Measurements from ENCODE around the gene PGAM2. TPM values are rescaled to one million over a fixed set of nuclear protein-coding genes. Genes with fewer than 3 reads are reported as not detected.

PGAM2 gene
- total and polyA plus RNA-seq, 2 experiments from 2014 or later, result 2.9 to 7.8 TPM

DNA sequence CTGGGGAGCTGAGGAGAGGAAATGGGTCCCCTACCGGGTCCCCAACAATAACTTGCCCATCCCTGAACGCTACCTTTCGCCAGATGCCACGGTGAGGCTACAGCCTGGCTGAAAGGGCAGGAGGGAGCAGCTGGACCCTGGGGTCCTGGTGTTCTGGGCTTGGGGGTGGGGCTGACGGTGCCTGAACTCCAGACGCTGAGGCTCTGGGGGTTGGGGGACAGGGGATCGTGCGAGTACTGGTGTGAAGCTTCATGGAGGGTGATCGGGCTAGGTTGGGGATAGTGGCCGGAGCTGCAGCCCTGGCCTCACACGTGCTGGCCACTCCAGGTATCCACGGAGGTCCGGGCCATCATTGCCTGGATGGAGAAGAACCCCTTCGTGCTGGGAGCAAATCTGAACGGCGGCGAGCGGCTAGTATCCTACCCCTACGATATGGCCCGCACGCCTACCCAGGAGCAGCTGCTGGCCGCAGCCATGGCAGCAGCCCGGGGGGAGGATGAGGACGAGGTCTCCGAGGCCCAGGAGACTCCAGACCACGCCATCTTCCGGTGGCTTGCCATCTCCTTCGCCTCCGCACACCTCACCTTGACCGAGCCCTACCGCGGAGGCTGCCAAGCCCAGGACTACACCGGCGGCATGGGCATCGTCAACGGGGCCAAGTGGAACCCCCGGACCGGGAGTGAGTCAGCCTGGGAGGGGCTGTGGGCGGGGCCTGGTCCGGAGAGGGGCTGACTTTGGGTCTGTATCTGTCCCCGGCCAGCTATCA, 47.0 kb upstream of the PGAM2 start:
- peak; percentile 41 for DNase-seq (ENCODE audit: low spot score)
- TF ChIP-seq, protein P1, sequence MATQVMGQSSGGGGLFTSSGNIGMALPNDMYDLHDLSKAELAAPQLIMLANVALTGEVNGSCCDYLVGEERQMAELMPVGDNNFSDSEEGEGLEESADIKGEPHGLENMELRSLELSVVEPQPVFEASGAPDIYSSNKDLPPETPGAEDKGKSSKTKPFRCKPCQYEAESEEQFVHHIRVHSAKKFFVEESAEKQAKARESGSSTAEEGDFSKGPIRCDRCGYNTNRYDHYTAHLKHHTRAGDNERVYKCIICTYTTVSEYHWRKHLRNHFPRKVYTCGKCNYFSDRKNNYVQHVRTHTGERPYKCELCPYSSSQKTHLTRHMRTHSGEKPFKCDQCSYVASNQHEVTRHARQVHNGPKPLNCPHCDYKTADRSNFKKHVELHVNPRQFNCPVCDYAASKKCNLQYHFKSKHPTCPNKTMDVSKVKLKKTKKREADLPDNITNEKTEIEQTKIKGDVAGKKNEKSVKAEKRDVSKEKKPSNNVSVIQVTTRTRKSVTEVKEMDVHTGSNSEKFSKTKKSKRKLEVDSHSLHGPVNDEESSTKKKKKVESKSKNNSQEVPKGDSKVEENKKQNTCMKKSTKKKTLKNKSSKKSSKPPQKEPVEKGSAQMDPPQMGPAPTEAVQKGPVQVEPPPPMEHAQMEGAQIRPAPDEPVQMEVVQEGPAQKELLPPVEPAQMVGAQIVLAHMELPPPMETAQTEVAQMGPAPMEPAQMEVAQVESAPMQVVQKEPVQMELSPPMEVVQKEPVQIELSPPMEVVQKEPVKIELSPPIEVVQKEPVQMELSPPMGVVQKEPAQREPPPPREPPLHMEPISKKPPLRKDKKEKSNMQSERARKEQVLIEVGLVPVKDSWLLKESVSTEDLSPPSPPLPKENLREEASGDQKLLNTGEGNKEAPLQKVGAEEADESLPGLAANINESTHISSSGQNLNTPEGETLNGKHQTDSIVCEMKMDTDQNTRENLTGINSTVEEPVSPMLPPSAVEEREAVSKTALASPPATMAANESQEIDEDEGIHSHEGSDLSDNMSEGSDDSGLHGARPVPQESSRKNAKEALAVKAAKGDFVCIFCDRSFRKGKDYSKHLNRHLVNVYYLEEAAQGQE (IDR thresholded peaks at IDR 0.05; ENCODE audit: unreplicated experiment), result no peak
- TF ChIP-seq CREB1 (CRISPR knock-in tag; IDR thresholded peaks at IDR 0.05; ENCODE audit: low read depth), result no peak
- no peak for TF ChIP-seq ZNF331 (CRISPR knock-in tag; IDR thresholded peaks at IDR 0.05; ENCODE audit: low read depth)
- no peak for TF ChIP-seq POLR2AphosphoS5 (IDR thresholded peaks at IDR 0.05; ENCODE audit: low read depth)
- no peak for TF ChIP-seq EZH2phosphoT487 (IDR thresholded peaks at IDR 0.05; ENCODE audit: unreplicated experiment)
- TF ChIP-seq STAT1 (IDR thresholded peaks at IDR 0.05; ENCODE audit: unreplicated experiment), result no peak
- TF ChIP-seq, protein P2, sequence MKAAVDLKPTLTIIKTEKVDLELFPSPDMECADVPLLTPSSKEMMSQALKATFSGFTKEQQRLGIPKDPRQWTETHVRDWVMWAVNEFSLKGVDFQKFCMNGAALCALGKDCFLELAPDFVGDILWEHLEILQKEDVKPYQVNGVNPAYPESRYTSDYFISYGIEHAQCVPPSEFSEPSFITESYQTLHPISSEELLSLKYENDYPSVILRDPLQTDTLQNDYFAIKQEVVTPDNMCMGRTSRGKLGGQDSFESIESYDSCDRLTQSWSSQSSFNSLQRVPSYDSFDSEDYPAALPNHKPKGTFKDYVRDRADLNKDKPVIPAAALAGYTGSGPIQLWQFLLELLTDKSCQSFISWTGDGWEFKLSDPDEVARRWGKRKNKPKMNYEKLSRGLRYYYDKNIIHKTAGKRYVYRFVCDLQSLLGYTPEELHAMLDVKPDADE (IDR thresholded peaks at IDR 0.05), result no peak
- TF ChIP-seq ZNF114 (CRISPR knock-in tag; IDR thresholded peaks at IDR 0.05), result no peak
- TF ChIP-seq, protein P3, sequence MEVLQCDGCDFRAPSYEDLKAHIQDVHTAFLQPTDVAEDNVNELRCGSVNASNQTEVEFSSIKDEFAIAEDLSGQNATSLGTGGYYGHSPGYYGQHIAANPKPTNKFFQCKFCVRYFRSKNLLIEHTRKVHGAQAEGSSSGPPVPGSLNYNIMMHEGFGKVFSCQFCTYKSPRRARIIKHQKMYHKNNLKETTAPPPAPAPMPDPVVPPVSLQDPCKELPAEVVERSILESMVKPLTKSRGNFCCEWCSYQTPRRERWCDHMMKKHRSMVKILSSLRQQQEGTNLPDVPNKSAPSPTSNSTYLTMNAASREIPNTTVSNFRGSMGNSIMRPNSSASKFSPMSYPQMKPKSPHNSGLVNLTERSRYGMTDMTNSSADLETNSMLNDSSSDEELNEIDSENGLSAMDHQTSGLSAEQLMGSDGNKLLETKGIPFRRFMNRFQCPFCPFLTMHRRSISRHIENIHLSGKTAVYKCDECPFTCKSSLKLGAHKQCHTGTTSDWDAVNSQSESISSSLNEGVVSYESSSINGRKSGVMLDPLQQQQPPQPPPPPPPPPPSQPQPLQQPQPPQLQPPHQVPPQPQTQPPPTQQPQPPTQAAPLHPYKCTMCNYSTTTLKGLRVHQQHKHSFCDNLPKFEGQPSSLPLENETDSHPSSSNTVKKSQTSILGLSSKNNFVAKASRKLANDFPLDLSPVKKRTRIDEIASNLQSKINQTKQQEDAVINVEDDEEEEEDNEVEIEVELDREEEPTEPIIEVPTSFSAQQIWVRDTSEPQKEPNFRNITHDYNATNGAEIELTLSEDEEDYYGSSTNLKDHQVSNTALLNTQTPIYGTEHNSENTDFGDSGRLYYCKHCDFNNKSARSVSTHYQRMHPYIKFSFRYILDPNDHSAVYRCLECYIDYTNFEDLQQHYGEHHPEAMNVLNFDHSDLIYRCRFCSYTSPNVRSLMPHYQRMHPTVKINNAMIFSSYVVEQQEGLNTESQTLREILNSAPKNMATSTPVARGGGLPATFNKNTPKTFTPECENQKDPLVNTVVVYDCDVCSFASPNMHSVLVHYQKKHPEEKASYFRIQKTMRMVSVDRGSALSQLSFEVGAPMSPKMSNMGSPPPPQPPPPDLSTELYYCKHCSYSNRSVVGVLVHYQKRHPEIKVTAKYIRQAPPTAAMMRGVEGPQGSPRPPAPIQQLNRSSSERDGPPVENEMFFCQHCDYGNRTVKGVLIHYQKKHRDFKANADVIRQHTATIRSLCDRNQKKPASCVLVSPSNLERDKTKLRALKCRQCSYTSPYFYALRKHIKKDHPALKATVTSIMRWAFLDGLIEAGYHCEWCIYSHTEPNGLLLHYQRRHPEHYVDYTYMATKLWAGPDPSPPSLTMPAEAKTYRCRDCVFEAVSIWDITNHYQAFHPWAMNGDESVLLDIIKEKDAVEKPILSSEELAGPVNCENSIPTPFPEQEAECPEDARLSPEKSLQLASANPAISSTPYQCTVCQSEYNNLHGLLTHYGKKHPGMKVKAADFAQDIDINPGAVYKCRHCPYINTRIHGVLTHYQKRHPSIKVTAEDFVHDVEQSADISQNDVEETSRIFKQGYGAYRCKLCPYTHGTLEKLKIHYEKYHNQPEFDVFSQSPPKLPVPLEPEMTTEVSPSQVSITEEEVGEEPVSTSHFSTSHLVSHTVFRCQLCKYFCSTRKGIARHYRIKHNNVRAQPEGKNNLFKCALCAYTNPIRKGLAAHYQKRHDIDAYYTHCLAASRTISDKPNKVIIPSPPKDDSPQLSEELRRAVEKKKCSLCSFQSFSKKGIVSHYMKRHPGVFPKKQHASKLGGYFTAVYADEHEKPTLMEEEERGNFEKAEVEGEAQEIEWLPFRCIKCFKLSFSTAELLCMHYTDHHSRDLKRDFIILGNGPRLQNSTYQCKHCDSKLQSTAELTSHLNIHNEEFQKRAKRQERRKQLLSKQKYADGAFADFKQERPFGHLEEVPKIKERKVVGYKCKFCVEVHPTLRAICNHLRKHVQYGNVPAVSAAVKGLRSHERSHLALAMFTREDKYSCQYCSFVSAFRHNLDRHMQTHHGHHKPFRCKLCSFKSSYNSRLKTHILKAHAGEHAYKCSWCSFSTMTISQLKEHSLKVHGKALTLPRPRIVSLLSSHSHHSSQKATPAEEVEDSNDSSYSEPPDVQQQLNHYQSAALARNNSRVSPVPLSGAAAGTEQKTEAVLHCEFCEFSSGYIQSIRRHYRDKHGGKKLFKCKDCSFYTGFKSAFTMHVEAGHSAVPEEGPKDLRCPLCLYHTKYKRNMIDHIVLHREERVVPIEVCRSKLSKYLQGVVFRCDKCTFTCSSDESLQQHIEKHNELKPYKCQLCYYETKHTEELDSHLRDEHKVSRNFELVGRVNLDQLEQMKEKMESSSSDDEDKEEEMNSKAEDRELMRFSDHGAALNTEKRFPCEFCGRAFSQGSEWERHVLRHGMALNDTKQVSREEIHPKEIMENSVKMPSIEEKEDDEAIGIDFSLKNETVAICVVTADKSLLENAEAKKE (CRISPR knock-in tag; IDR thresholded peaks at IDR 0.05), result no peak
- no peak for TF ChIP-seq EZH2 (IDR thresholded peaks at IDR 0.05; ENCODE audit: low read depth, unreplicated experiment)
- no peak for TF ChIP-seq NANOG (IDR thresholded peaks at IDR 0.05; ENCODE audit: borderline replicate concordance)
- no peak for TF ChIP-seq JUNB (IDR thresholded peaks at IDR 0.05; ENCODE audit: unreplicated experiment)
- TF ChIP-seq, protein P4, sequence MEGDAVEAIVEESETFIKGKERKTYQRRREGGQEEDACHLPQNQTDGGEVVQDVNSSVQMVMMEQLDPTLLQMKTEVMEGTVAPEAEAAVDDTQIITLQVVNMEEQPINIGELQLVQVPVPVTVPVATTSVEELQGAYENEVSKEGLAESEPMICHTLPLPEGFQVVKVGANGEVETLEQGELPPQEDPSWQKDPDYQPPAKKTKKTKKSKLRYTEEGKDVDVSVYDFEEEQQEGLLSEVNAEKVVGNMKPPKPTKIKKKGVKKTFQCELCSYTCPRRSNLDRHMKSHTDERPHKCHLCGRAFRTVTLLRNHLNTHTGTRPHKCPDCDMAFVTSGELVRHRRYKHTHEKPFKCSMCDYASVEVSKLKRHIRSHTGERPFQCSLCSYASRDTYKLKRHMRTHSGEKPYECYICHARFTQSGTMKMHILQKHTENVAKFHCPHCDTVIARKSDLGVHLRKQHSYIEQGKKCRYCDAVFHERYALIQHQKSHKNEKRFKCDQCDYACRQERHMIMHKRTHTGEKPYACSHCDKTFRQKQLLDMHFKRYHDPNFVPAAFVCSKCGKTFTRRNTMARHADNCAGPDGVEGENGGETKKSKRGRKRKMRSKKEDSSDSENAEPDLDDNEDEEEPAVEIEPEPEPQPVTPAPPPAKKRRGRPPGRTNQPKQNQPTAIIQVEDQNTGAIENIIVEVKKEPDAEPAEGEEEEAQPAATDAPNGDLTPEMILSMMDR (conservative IDR thresholded peaks at IDR 0.05; ENCODE audit: low read depth in 2 of 2), result no peak; a peak in 1 of 4 replicates
- no peak overlapping the region for H2AFZ ChIP-seq
- peaks cover 37% of the 10 kb centered on the region for H3K36me3 Mint-ChIP-seq (ENCODE audit: low read depth)
- no peaks in the 10 kb centered on the region; the same call in 1 of the 2 replicates for H4K20me1 ChIP-seq (replicated peaks; ENCODE audit: insufficient read depth)
- no peak overlapping the region for H3K27ac ChIP-seq (ENCODE audit: low read depth)
- peak overlapping the region; percentile 48; the same call in 1 of the 2 replicates for H3K4me2 ChIP-seq
- H3K4me1 ChIP-seq (ENCODE audit: insufficient read depth), result no peaks in the 10 kb centered on the region
- H3K4me3 Mint-ChIP-seq, result peak overlapping the region; percentile 75; the same call in 2 of the 3 replicates
- 0 out of 2 replicates have a peak, but pooled peaks cover 2% of the 10 kb centered on the region for H3F3A ChIP-seq (replicated peaks; ENCODE audit: low read depth)
- peaks cover 15% of the 10 kb centered on the region for H3K27me3 Mint-ChIP-seq (ENCODE audit: insufficient read depth, low read depth, poor library complexity)
- H3K27ac Mint-ChIP-seq, result no peak overlapping the region
- ATAC-seq, result peak; percentile 67
- H3K9me3 Mint-ChIP-seq, result no peaks in the 10 kb centered on the region; the same call in 2 of the 3 replicates
- no peak overlapping the region; the same call in 1 of the 2 replicates for H3K4me3 ChIP-seq
- H3K27me3 ChIP-seq (ENCODE audit: insufficient read depth), result no peaks in the 10 kb centered on the region
- H3K9me2 ChIP-seq (ENCODE audit: insufficient read depth), result no peaks in the 10 kb centered on the region
- peaks cover 6% of the 10 kb centered on the region; the same call in 2 of the 3 replicates for H3K4me1 Mint-ChIP-seq
- H3K36me3 ChIP-seq (ENCODE audit: insufficient read depth), result no peaks in the 10 kb centered on the region
- H3K79me2 ChIP-seq (replicated peaks; ENCODE audit: insufficient read depth), result no peaks in the 10 kb centered on the region
